Pancreas (tissue), 10 donors: ENCODE results near the gene DLX4. TPM values are rescaled to one million over a fixed set of nuclear protein-coding genes. Genes with fewer than 3 reads are reported as not detected.

Experiments used
- ATAC-seq, 4 donors: fragments of 200-7000 bp; cut with Tn5 transposase; one replicate each; pipeline versions ENCODE4 v1.8.0 to v1.9.1; 2020; ENCODE audit warnings: mild to moderate bottlenecking in 4 of 4, moderate library complexity in 4 of 4
- DNase-seq, 6 donors: peaks; one replicate each; pipeline ENCODE4 v3.0.0-alpha.2; 2020
- FAIRE-seq: peaks from 2 replicates; lab custom pipeline; 2012; peaks lifted over from hg19 to GRCh38; lab: Jason Lieb, UNC
- H3K27ac ChIP-seq, 4 donors: fragments of 200-600 bp; sonication (generic); 1 replicate in 3 of 4; 2 replicates in 1 of 4; pipeline versions ENCODE4 v1.5.0 to v1.8.0; 2020
- H3K27me3 ChIP-seq, 4 donors: fragments of 200-600 bp; one replicate each; pipeline ENCODE4 v1.8.0; 2021
- H3K36me3 ChIP-seq, 3 donors: fragments of 200-600 bp; sonication (generic) in 1 of 3; one replicate each; pipeline versions ENCODE4 v1.5.0 to v1.8.0; 2020 to 2021
- H3K4me1 ChIP-seq, 3 donors: fragments of 200-600 bp; one replicate each; pipeline ENCODE4 v1.8.0; 2021
- H3K4me3 ChIP-seq, 4 donors: fragments of 200-600 bp; sonication (generic) in 2 of 4; one replicate each; pipeline versions ENCODE4 v1.5.0 to v1.8.0; 2020 to 2021
- H3K9me3 ChIP-seq, 4 donors: fragments of 200-600 bp; one replicate each; pipeline ENCODE4 v1.8.0; 2021
- CTCF ChIP-seq, 4 donors: fragments of 200-600 bp; sonication (generic) in 3 of 4; IDR thresholded peaks; one replicate each; pipeline versions ENCODE4 v1.5.0 to v1.8.0; 2021; ENCODE audit warnings: antibody characterized with exemption in 4 of 4
- WGBS, 2 donors: extraction: QIAGEN DNeasy Blood & Tissue Kit; methylation state at CpG; one replicate each; pipeline ENCODE4 v1.1.7; 2013; 5-methylcytosine and 5-hydroxymethylcytosine counted together
- intact Hi-C, 3 donors: fragments of 100-400 bp; cut with DNase I; formaldehyde crosslinking; loops; one replicate each; pipeline versions ENCODE4 v1.11.1 to v1.14.2; 2022
- polyA plus RNA-seq, 2 donors: library from polyadenylated mRNA; stranded (reverse); fragments of 200-250 nt; gene quantifications; one replicate each; pipeline ENCODE4 v1.2.3, GENCODE V29; 2013
- total RNA-seq, 6 donors: library from RNA; stranded (reverse); fragmentation: NEBNext Ultra II Directional in 4 of 6; extraction: Animal tissue kit (Norgen Biotek cat#: 25700) in 4 of 6; gene quantifications; one replicate each; pipeline versions ENCODE4 v1.2.1 to v1.2.4, GENCODE V29; 2021 to 2023
- donor health status: healthy with polysubstance abuse.
- donor health status: DM: no; HTN: no; CAD: no; lungs with moderate emphysema.
- donor health status: DM: no; HTN: no; CAD: no.
- donor health status: control.
- donor health status: control.
- donor health status: Bipolar disorder and iron deficiency.
- donor health status: DM: yes; HTN: yes; CAD: no.
- donor health status: DM: no; HTN: no; CAD: no.
- donor health status: DM: no; HTN: no; CAD: no.
- donor health status: DM: yes; HTN: yes; CAD: no.

Gene DLX4
- total and polyA plus RNA-seq, 8 donors = 0.16 to 0.30 (median 0.23) TPM; not detected in 3

GRCh38 chr17:49979748-49980479, 10.9 kb downstream of the DLX4 start:
- FAIRE-seq (no peak), DNase-seq (no peak), ATAC-seq (no peak)
- Histone ChIP-seq H3K36me3 (no peaks in the 10 kb centered on the region), H3K4me3 (no peak overlapping the region), H3K4me1 (no peaks in the 10 kb centered on the region), H3K27ac (no peak overlapping the region), H3K27me3 (no peaks in the 10 kb centered on the region), H3K9me3 (no peaks in the 10 kb centered on the region)
- 63 to 65% methylated on average over 4 of the region's 4 CpGs for WGBS, 2 donors
- intact Hi-C loops = no loop called here
- TF ChIP-seq CTCF (IDR thresholded peaks at IDR 0.05) = no peak

- FAIRE-seq (no peak), ATAC-seq (no peak), DNase-seq (no peak)
- TF ChIP-seq CTCF (IDR thresholded peaks at IDR 0.05) = no peak
- WGBS, 2 donors = 58 to 73% methylated on average over 7 of the region's 7 CpGs
- H3K36me3 ChIP-seq = no peaks in the 10 kb centered on the region
- H3K27me3 ChIP-seq = no peaks in the 10 kb centered on the region
- no peaks in the 10 kb centered on the region for H3K9me3 ChIP-seq
- no peak overlapping the region for H3K27ac ChIP-seq
- intact Hi-C loops = no loop called here
- no peak overlapping the region for H3K4me3 ChIP-seq
- no peaks in the 10 kb centered on the region for H3K4me1 ChIP-seq
Measured at GRCh38 chr17:49980703-49981197, 11.8 kb downstream of the DLX4 start.

GRCh38 chr17:49984283-49984682, 15.3 kb downstream of the DLX4 start:
- intact Hi-C loops = no loop called here
- WGBS, 2 donors = 66 to 82% methylated on average over 3 of the region's 3 CpGs

GRCh38 chr17:49984776-49985175, 15.8 kb downstream of the DLX4 start:
- no peak for FAIRE-seq

More at GRCh38 chr17:49984283-49984682, 15.3 kb downstream of the DLX4 start:
- FAIRE-seq = no peak
- no peak for TF ChIP-seq CTCF (IDR thresholded peaks at IDR 0.05)
- ATAC-seq = no peak
- Histone ChIP-seq H3K4me3 (no peak overlapping the region), H3K27me3 (no peaks in the 10 kb centered on the region), H3K4me1 (no peaks in the 10 kb centered on the region), H3K36me3 (no peaks in the 10 kb centered on the region), H3K9me3 (no peaks in the 10 kb centered on the region), H3K27ac (no peak overlapping the region)
- no peak for DNase-seq

More at GRCh38 chr17:49984776-49985175, 15.8 kb downstream of the DLX4 start:
- Histone ChIP-seq H3K9me3 (no peaks in the 10 kb centered on the region), H3K36me3 (no peaks in the 10 kb centered on the region), H3K27me3 (no peaks in the 10 kb centered on the region), H3K27ac (no peak overlapping the region), H3K4me1 (no peaks in the 10 kb centered on the region), H3K4me3 (no peak overlapping the region)
- ATAC-seq (no peak), DNase-seq (no peak)
- intact Hi-C loops = no loop called here
- WGBS, 2 donors = 49% methylated on average over 2 of the region's 2 CpGs
- no peak for TF ChIP-seq CTCF (IDR thresholded peaks at IDR 0.05)
